ENCODE results near the gene SPOUT1. TPM values are rescaled to one million over a fixed set of nuclear protein-coding genes. Genes with fewer than 3 reads are reported as not detected.

SPOUT1 gene
- total and polyA plus RNA-seq, 10 of the 15 experiments (the other 5 are each of a cell fraction or from before 2014, with no cell fraction given), result 5.7 to 95.0 (median 40.6) TPM

GRCh38 chr9:128836509-128837145 lies 7.0 kb upstream of the SPOUT1 start:
- H3K4me2 ChIP-seq (ENCODE audit: control insufficient read depth, insufficient read depth), result no peak overlapping the region
- ChIA-PET CTCF (no interaction called here), RAD21 (ENCODE audit: unreplicated experiment) (no interaction called here), POLR2A (interaction anchor here (0.5 kb wide), 1 partner anchor 193 kb away, joined by 3 read pairs; no protein-coding TSS in a partner anchor), SMC1A (ENCODE audit: uncharacterized antibody, unreplicated experiment) (no interaction called here)
- H3K4me1 ChIP-seq (ENCODE audit: control insufficient read depth, insufficient read depth, low read length), result no peaks in the 10 kb centered on the region
- no peak overlapping the region for H3K9ac ChIP-seq (ENCODE audit: control insufficient read depth, insufficient read depth, low read length)
- FAIRE-seq (no peak), ATAC-seq (no peak), DNase-seq (ENCODE audit: low read depth, low spot score) (no peak)
- no peak overlapping the region for H3K27ac ChIP-seq (ENCODE audit: control insufficient read depth, insufficient read depth)
- H3K79me2 ChIP-seq (ENCODE audit: control insufficient read depth, insufficient read depth, low read length), result no peaks in the 10 kb centered on the region
- H3K9me3 ChIP-seq (replicated peaks; ENCODE audit: control insufficient read depth, insufficient read depth, low read length), result no peaks in the 10 kb centered on the region
- H2AFZ ChIP-seq (ENCODE audit: control insufficient read depth, low read depth, low read length), result no peak overlapping the region
- no TSS peak for BruUV-seq (replicated peaks)
- H3K4me3 ChIP-seq, result no peak overlapping the region
- no peaks in the 10 kb centered on the region for H4K20me1 ChIP-seq (ENCODE audit: control insufficient read depth, insufficient read depth)
- in situ Hi-C loops (cut with MboI), result no loop called here
- TF ChIP-seq LARP7 (IDR thresholded peaks at IDR 0.05), result no peak
- H3K27me3 ChIP-seq (replicated peaks in 1 of 2; ENCODE audit: control insufficient read depth in 2 of 2, insufficient read depth in 2 of 2, low read length in 1 of 2), result no peaks in the 10 kb centered on the region
- 84% methylated on average over 14 of the region's 14 CpGs for WGBS (ENCODE audit: insufficient coverage, insufficient replicate concordance, low lambda C conversion rate, missing lambda C conversion rate)
- intact Hi-C loops (cut with micrococcal nuclease; ENCODE audit: unreplicated experiment), result no loop called here
- H3K36me3 ChIP-seq (ENCODE audit: control insufficient read depth in 2 of 2, insufficient read depth in 2 of 2, low read length in 1 of 2), result peaks cover 0 to 2% of the 10 kb centered on the region in 2 experiments; a peak in 2 of 4 replicates

DNA sequence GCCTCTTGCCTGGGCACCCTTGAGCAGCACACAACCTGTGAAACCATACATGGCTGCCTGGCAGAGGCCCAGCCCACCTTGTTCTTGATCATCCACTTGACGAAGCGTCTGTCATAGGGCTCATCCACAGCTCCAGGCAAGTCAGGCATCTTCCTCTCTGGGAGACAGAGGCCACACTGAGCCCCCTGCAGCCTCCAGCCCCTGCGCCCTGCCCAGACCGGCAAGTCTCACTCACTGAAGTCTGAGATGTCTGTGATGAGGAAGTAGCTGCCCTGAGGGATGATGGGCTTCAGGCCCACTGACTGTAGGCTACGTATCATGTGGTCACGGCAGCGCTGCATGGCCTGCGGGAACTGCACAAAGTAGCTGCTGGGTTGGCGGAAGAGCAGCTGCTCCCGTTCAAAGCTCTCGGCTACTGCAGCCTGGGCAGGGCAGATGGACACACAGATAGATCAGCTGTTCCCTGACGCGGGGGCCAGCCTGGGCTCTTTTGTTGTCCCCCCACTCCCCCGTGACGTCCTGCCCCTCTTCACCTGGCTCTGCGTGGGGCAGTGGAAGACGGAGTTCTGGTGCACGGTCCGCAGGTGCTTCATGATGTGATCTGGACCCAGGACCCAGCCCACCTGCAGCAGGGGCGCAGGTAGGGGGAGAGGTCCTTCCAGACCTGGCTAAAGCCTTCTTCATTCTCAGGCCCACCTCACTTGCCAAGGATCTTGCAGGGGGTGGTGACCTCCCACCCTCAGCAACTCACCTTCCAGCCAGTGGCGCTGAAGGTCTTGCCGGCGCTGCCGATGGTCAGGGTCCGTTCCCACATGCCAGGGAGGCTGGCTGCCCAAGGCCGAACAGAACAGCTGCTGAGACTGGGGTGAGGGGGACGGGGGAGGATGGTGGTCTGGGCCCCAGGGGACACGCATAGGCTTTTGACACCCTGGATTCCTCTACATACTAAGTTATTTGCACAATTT lies 5.9 kb upstream of the SPOUT1 start:
- H3K9ac ChIP-seq (ENCODE audit: control insufficient read depth, insufficient read depth, low read length), result no peak overlapping the region
- TF ChIP-seq ZNF274 (IDR thresholded peaks at IDR 0.05; ENCODE audit: insufficient read depth, insufficient read length), result no peak
- no peak for TF ChIP-seq CTCF (IDR thresholded peaks at IDR 0.05 in 2 of 3, conservative IDR thresholded peaks at IDR 0.05 in 1 of 3; ENCODE audit: control insufficient read depth in 2 of 3, extremely low read depth in 1 of 3, insufficient read depth in 1 of 3, low read depth in 3 of 3, low read length in 3 of 3)
- no peak for TF ChIP-seq JUND (IDR thresholded peaks at IDR 0.05; ENCODE audit: low read depth, low read length)
- TF ChIP-seq MTA2 (IDR thresholded peaks at IDR 0.05; ENCODE audit: low read depth), result no peak
- TF ChIP-seq SMAD5 (IDR thresholded peaks at IDR 0.05; ENCODE audit: low read depth), result no peak
- TF ChIP-seq, protein P1, sequence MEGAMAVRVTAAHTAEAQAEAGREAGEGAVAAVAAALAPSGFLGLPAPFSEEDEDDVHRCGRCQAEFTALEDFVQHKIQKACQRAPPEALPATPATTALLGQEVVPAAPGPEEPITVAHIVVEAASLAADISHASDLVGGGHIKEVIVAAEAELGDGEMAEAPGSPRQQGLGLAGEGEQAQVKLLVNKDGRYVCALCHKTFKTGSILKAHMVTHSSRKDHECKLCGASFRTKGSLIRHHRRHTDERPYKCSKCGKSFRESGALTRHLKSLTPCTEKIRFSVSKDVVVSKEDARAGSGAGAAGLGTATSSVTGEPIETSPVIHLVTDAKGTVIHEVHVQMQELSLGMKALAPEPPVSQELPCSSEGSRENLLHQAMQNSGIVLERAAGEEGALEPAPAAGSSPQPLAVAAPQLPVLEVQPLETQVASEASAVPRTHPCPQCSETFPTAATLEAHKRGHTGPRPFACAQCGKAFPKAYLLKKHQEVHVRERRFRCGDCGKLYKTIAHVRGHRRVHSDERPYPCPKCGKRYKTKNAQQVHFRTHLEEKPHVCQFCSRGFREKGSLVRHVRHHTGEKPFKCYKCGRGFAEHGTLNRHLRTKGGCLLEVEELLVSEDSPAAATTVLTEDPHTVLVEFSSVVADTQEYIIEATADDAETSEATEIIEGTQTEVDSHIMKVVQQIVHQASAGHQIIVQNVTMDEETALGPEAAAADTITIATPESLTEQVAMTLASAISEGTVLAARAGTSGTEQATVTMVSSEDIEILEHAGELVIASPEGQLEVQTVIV (IDR thresholded peaks at IDR 0.05; ENCODE audit: borderline replicate concordance, partially characterized antibody), result no peak
- no peak for TF ChIP-seq PAX8 (IDR thresholded peaks at IDR 0.05)
- TF ChIP-seq ASH2L (IDR thresholded peaks at IDR 0.05; ENCODE audit: borderline replicate concordance, low read depth), result no peak
- TF ChIP-seq RCOR1 (conservative IDR thresholded peaks at IDR 0.05; ENCODE audit: low read depth, low read length), result no peak
- no peak for TF ChIP-seq NR2C2 (IDR thresholded peaks at IDR 0.05; ENCODE audit: borderline replicate concordance, control insufficient read depth, insufficient read length, low read depth)

More for the DNA sequence above, 5.9 kb upstream of the SPOUT1 start:
- 88% methylated on average over 27 of the region's 28 CpGs for WGBS (ENCODE audit: insufficient coverage, insufficient replicate concordance, low lambda C conversion rate, missing lambda C conversion rate)
- Histone ChIP-seq H3K36me3 (ENCODE audit: control insufficient read depth in 2 of 2, insufficient read depth in 2 of 2, low read length in 1 of 2) (peaks cover 0 to 2% of the 10 kb centered on the region in 2 experiments; a peak in 2 of 4 replicates), H3K4me1 (ENCODE audit: control insufficient read depth, insufficient read depth, low read length) (no peaks in the 10 kb centered on the region), H3K79me2 (ENCODE audit: control insufficient read depth, insufficient read depth, low read length) (no peaks in the 10 kb centered on the region), H4K20me1 (ENCODE audit: control insufficient read depth, insufficient read depth) (no peaks in the 10 kb centered on the region), H2AFZ (ENCODE audit: control insufficient read depth, low read depth, low read length) (no peak overlapping the region), H3K27me3 (replicated peaks in 1 of 2; ENCODE audit: control insufficient read depth in 2 of 2, insufficient read depth in 2 of 2, low read length in 1 of 2) (no peaks in the 10 kb centered on the region), H3K9me3 (replicated peaks; ENCODE audit: control insufficient read depth, insufficient read depth, low read length) (no peaks in the 10 kb centered on the region), H3K4me2 (ENCODE audit: control insufficient read depth, insufficient read depth) (no peak overlapping the region), H3K27ac (ENCODE audit: control insufficient read depth, insufficient read depth) (no peak overlapping the region), H3K4me3 (no peak overlapping the region)
- SMC1A ChIA-PET (ENCODE audit: uncharacterized antibody, unreplicated experiment), result no interaction called here
- no TSS peak for BruUV-seq (replicated peaks)
- RAD21 ChIA-PET (ENCODE audit: unreplicated experiment), result no interaction called here
- no peak for FAIRE-seq
- no peak for DNase-seq (ENCODE audit: low read depth, low spot score)
- POLR2A ChIA-PET, result no interaction called here
- intact Hi-C loops (cut with micrococcal nuclease; ENCODE audit: unreplicated experiment) (no loop called here), in situ Hi-C loops (cut with MboI) (no loop called here)
- CTCF ChIA-PET, result no interaction called here
- no peak for ATAC-seq

All from GM12878 (cell line).